Omental fat pad (tissue), 4 donors: ENCODE data around the gene SLC6A16. TPM values are rescaled to one million over a fixed set of nuclear protein-coding genes. Genes with fewer than 3 reads are reported as not detected.
"Not testable (repeated sequence)": the region's sequence is repeated elsewhere in the genome, so short reads cannot be mapped to it uniquely, and the experiment has no call there.

Experiments used
- ATAC-seq: fragments of 150-250 bp; one replicate; pipeline ENCODE4 v1.9.1; 2016; ENCODE audit warnings: mild to moderate bottlenecking, moderate library complexity; ENCODE audit not compliant: low FRiP score
- DNase-seq: peaks from one replicate; pipeline ENCODE4 v3.0.0-alpha.2; 2019; ENCODE audit warnings: low spot score
- CTCF ChIP-seq, 3 donors: fragments of 450-650 bp; IDR thresholded peaks; one replicate each; pipeline ENCODE4 v1.5.1; 2016 to 2017; ENCODE audit warnings: antibody characterized with exemption in 3 of 3, mild to moderate bottlenecking in 3 of 3, moderate library complexity in 2 of 3
- total RNA-seq, 4 donors: library from RNA; depleted of rRNA; stranded (reverse); fragments of >200 nt; gene quantifications; one replicate each; pipeline ENCODE4 v1.1.0, GENCODE V29; 2016

SLC6A16 gene
- total RNA-seq, 4 donors from 2014 or later, result 1.0 to 5.7 (median 1.4) TPM

- DNase-seq, result no peak
- no peak for TF ChIP-seq CTCF (IDR thresholded peaks at IDR 0.05)
- ATAC-seq, result no peak
Observed at GRCh38 chr19:49318296-49318695, 6.7 kb downstream of the SLC6A16 start.

GRCh38 chr19:49316284-49316683, 8.7 kb downstream of the SLC6A16 start:
- no peak for TF ChIP-seq CTCF (IDR thresholded peaks at IDR 0.05)
- DNase-seq, result no peak
- ATAC-seq, result no peak

- no peak for ATAC-seq
- TF ChIP-seq CTCF (IDR thresholded peaks at IDR 0.05), result no peak
- DNase-seq, result no peak
Observed at GRCh38 chr19:49315111-49315510, 9.9 kb downstream of the SLC6A16 start.

GRCh38 chr19:49309087-49309486, 15.9 kb downstream of the SLC6A16 start:
- no peak for TF ChIP-seq CTCF (IDR thresholded peaks at IDR 0.05)
- DNase-seq, result no peak
- no peak for ATAC-seq

- DNase-seq, ATAC-seq: not testable (repeated sequence)
Observed at GRCh38 chr19:49306734-49307133, 18.3 kb downstream of the SLC6A16 start.

GRCh38 chr19:49301866-49302252, 23.1 kb downstream of the SLC6A16 start:
- ATAC-seq (no peak), DNase-seq (no peak)
- TF ChIP-seq CTCF (IDR thresholded peaks at IDR 0.05), result no peak

- peak in 2 of 3 donors; percentile 6 to 13 for TF ChIP-seq CTCF (IDR thresholded peaks at IDR 0.05)
- ATAC-seq, result no peak
- DNase-seq, result peak; percentile 77
Observed at GRCh38 chr19:49301165-49301865, 23.7 kb downstream of the SLC6A16 start.

- not testable (repeated sequence) for DNase-seq, ATAC-seq
Observed at GRCh38 chr19:49298653-49299052, 26.3 kb downstream of the SLC6A16 start.
